ENCODE measurements around the gene IL32.

The IL32 gene

DNA sequence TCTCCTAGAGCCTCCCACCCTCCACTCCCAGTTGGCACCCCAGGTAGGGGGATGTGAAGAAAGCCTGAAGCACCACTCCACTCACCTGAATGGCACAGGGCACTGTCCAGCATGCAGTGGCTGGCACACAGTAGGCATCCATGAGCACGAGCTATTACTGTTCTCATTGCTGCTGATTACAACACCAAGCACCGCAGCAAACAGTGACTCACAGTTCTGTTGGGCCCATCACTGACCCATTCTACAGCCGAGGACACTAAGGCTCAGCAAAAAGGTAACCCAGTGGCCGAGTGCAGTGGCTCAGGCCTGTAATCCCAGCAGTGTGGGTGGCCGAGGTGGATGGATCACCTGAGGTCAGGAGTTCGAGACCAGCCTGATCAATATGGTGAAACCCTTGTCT lies 30.9 kb downstream of the IL32 start:
- Histone ChIP-seq H3K27me3 (ENCODE audit: insufficient read depth, low read depth, severe bottlenecking) (no peaks in the 10 kb centered on the region), H3K9me3 (ENCODE audit: severe bottlenecking) (no peaks in the 10 kb centered on the region), H3K27ac (no peak overlapping the region), H3K4me3 (ENCODE audit: low read depth, low read length) (no peak overlapping the region), H3K36me3 (no peaks in the 10 kb centered on the region)
- no peak for DNase-seq
- TF ChIP-seq, protein P1, sequence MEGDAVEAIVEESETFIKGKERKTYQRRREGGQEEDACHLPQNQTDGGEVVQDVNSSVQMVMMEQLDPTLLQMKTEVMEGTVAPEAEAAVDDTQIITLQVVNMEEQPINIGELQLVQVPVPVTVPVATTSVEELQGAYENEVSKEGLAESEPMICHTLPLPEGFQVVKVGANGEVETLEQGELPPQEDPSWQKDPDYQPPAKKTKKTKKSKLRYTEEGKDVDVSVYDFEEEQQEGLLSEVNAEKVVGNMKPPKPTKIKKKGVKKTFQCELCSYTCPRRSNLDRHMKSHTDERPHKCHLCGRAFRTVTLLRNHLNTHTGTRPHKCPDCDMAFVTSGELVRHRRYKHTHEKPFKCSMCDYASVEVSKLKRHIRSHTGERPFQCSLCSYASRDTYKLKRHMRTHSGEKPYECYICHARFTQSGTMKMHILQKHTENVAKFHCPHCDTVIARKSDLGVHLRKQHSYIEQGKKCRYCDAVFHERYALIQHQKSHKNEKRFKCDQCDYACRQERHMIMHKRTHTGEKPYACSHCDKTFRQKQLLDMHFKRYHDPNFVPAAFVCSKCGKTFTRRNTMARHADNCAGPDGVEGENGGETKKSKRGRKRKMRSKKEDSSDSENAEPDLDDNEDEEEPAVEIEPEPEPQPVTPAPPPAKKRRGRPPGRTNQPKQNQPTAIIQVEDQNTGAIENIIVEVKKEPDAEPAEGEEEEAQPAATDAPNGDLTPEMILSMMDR (IDR thresholded peaks at IDR 0.05; ENCODE audit: low read depth, low read length), result no peak

DNA sequence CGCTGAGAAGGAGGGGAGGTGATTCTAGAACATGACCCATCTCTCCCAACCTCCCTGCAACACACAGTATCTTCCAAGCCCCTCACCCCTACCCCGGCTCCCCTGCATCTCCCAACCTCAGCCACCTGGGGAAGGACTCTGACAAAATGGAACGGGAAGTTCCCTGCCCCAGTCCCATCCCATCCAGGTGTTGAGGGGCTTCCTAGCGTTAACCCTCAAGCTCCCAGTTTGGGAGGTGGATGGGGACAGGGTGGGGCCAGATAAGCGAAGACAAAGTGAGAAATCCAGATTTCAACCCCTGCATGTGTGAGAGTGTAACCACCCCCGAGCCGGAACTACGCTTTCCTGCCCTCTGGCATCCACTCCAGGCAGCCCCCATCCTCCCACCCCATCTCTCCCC lies 31.8 kb downstream of the IL32 start:
- TF ChIP-seq, protein P1 (IDR thresholded peaks at IDR 0.05; ENCODE audit: low read depth, low read length), result no peak
- H3K27me3 ChIP-seq (ENCODE audit: insufficient read depth, low read depth, severe bottlenecking), result no peaks in the 10 kb centered on the region

DNA sequence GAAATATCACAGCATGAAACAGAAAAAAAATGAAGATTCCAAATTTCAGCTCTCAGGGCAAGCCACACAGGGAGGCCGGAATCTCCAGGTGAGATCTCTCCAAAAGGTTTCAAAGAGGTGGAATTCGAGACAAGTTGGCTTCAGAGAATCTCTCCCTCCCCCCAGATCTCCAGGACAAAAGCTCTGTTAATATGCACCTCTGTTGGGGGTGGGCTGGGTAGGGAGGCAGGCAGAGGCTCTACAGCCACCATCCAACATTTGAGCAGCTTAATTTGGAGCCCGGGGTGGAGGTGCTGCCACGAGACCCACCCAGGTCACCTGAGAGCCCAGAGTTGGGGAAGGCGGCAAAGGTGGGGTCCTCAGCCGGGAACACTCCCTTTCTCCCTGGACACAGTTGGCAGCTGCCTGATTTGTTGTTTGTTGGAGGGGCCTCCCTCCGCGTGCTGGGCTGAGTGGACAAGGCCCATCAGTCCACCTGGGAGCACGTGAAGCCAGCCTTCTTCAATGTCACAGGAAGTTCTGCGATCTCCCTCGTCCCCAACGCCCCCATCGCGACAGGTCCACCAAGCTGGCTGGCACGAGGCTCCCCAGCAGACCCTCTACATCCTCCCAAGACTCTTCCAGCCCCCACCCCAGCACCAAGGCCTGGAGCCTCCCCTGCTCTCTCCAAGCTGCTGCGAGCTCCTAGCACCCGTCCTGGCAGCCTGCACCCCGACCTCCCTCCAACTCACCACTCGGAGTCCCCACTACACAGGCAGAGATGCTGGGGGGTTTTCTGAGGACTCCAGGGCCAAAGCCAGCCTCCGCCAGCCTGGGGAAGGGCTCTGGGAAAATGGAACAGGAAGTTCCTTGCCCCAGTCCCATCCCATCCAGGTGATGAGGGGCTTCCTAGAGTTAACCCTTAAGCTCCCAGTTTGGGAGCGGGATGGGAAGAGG lies 33.3 kb downstream of the IL32 start, which contains the start of gene ZSCAN10:
TSS of gene ZSCAN10 (minus strand) at position 836 of the 936 bp plus-strand sequence. CDS start 6,357 bp downstream, outside the sequence.
- Histone ChIP-seq H3K36me3 (no peaks in the 10 kb centered on the region), H3K27me3 (ENCODE audit: insufficient read depth, low read depth, severe bottlenecking) (no peaks in the 10 kb centered on the region), H3K4me3 (ENCODE audit: low read depth, low read length) (no peak within 1 kb of the TSS), H3K27ac (no peak within 1 kb of the TSS), H3K9me3 (ENCODE audit: severe bottlenecking) (no peaks in the 10 kb centered on the region)
- DNase-seq, result no peak
- TF ChIP-seq, protein P1 (IDR thresholded peaks at IDR 0.05; ENCODE audit: low read depth, low read length), result no peak

More for the DNA sequence above, 31.8 kb downstream of the IL32 start:
- no peaks in the 10 kb centered on the region for H3K9me3 ChIP-seq (ENCODE audit: severe bottlenecking)
- no peak overlapping the region for H3K27ac ChIP-seq
- no peaks in the 10 kb centered on the region for H3K36me3 ChIP-seq
- no peak overlapping the region for H3K4me3 ChIP-seq (ENCODE audit: low read depth, low read length)
- no peak for DNase-seq

DNA sequence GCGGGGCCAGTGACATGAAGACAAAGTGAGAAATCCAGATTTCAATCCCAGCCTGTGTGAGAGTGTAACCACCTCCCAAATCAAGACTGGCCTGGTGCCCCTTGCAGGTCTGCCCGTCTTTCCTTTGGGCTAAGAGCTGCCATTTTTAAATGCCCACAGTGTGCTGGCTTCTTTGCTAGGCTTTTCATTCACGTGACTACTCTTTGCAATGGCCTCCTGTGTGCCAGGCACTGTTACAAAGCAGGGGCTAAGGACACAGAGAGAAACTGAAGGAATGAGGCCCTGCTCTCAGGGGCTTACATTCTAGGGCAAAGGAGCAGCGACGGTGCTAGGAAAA lies 33.9 kb downstream of the IL32 start:
- TF ChIP-seq, protein P1 (IDR thresholded peaks at IDR 0.05; ENCODE audit: low read depth, low read length), result no peak
- Histone ChIP-seq H3K27me3 (ENCODE audit: insufficient read depth, low read depth, severe bottlenecking) (no peaks in the 10 kb centered on the region), H3K9me3 (ENCODE audit: severe bottlenecking) (no peaks in the 10 kb centered on the region), H3K36me3 (no peaks in the 10 kb centered on the region), H3K4me3 (ENCODE audit: low read depth, low read length) (no peak overlapping the region), H3K27ac (no peak overlapping the region)
- DNase-seq, result no peak

DNA sequence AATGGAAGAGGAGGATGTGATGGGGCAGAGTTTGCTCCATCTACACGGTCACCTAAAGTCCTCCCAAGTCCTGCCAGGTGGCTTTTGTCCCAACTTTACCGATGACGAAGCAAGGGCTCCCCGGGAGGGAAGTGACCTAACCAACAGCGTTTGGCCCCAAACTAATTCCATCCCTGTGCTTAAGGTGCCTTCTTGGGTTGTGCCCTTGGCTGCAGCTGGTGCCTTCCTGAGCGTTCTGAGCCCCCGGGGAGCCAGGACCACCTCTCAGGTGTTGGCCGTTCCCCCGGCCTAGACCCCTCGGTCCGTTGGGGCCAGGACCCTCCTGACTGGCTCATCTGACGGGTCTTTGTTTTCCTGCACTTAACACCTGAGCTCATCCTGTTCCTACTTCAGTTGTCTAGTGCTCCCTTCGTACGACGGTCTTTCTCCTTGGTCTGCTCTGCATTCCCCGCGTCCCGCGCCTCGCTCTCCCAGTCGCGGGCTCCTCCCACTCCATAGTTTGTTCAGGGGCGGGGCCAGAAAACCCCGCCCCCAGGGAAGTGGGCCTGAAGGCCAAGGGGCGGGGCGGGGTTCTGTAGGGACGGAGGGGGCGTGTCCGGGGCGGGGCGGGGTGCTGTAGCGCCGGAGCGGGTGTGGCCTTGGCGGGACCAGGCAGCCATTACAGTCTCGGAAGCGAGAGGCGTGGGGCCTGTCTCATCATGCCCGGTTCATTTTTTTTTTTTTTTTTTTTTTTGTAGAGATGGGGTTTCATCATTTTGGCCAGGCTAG lies 34.5 kb downstream of the IL32 start:
- Histone ChIP-seq H3K4me3 (ENCODE audit: low read depth, low read length) (no peak overlapping the region), H3K9me3 (ENCODE audit: severe bottlenecking) (no peaks in the 10 kb centered on the region), H3K36me3 (no peaks in the 10 kb centered on the region), H3K27ac (no peak overlapping the region), H3K27me3 (ENCODE audit: insufficient read depth, low read depth, severe bottlenecking) (no peaks in the 10 kb centered on the region)
- no peak for DNase-seq
- TF ChIP-seq, protein P1 (IDR thresholded peaks at IDR 0.05; ENCODE audit: low read depth, low read length), result no peak

Data from WERI-Rb-1 (cell line).